NCI-H1092 (cell line): ENCODE results near the gene UBE2A.

Source experiments
- DNase-seq: peaks from one replicate; lab custom pipeline; 2025; lab: John Stamatoyannopoulos, UW

Gene UBE2A

GRCh38 chrX:119607018-119607389, 32.6 kb downstream of the UBE2A start:
- DNase-seq = no peak

- DNase-seq = no peak
These were observed 40.4 kb downstream of the UBE2A start for GRCh38 chrX:119614776-119615175.

- no peak for DNase-seq
These were observed 43.3 kb downstream of the UBE2A start for GRCh38 chrX:119617517-119618164.

GRCh38 chrX:119618439-119618838, 44.1 kb downstream of the UBE2A start:
- no peak for DNase-seq

GRCh38 chrX:119622356-119623232, 48.2 kb downstream of the UBE2A start:
- DNase-seq = peak; percentile 35

- no peak for DNase-seq
These were observed 50.1 kb downstream of the UBE2A start for GRCh38 chrX:119624417-119624816.

GRCh38 chrX:119624951-119625668, 50.7 kb downstream of the UBE2A start:
- no peak for DNase-seq

GRCh38 chrX:119625843-119626242, 51.5 kb downstream of the UBE2A start:
- no peak for DNase-seq
